GM19328 (cell line): ENCODE measurements around the gene NCKAP5.

Experiments used
- ATAC-seq: cut with Tn5 transposase; IDR thresholded peaks from one replicate; pipeline ENCODE4 v1.9.1; 2021; ENCODE audit warnings: mild to moderate bottlenecking, moderate library complexity; ENCODE audit not compliant: unreplicated experiment

The NCKAP5 gene

GRCh38 chr2:132790207-132790785 lies 778.0 kb downstream of the NCKAP5 start:
- no peak for ATAC-seq

- ATAC-seq, result no peak
Measured at GRCh38 chr2:132789066-132789465, 779.2 kb downstream of the NCKAP5 start.

GRCh38 chr2:132788310-132788838 lies 779.9 kb downstream of the NCKAP5 start:
- ATAC-seq, result no peak

GRCh38 chr2:132783883-132784282 lies 784.4 kb downstream of the NCKAP5 start:
- no peak for ATAC-seq

- no peak for ATAC-seq
Measured at GRCh38 chr2:132782176-132782783, 786.0 kb downstream of the NCKAP5 start.

DNA sequence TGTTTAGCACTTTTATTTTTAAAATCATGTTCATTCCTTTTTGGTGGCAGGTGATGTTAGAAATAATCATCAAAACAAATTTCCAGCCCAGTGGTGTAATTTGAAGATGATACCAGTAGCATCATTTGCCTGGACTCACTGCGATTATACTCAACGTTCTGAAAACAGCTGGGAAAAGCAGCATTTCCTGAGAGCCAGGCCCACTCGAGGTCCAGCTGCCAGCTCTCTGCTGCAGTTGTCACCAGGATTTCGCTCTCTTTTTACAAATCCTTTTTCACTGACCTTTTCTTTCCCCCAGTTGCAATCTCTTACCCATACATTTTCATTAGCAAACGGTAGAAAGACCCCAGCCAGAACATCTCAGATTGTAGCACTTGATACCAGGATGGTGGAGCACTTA lies 787.6 kb downstream of the NCKAP5 start:
- ATAC-seq, result no peak

DNA sequence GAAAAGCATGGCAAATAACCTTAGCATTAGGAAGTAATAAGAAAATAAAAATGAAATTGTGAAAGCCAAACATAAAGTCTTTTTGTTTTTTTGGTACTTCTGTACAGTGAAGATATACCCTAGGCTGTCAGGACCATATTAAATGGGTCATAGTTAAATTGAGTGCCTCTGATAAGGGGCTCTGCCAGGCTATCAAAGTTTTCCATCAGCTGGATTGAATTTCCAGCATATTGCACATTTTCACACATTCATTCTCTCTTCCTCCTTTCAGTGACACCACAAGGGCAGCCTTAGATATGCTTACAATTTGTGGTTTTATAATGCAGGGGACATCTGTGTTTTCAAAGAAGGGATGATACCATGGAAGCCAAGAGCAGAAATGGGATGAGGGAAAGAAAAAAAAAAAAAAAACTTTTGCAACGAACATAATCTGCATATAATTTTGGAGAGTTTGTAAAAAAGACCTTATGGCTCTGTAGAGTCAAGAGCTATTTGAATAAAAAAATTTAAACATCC lies 789.0 kb downstream of the NCKAP5 start:
- ATAC-seq, result no peak

DNA sequence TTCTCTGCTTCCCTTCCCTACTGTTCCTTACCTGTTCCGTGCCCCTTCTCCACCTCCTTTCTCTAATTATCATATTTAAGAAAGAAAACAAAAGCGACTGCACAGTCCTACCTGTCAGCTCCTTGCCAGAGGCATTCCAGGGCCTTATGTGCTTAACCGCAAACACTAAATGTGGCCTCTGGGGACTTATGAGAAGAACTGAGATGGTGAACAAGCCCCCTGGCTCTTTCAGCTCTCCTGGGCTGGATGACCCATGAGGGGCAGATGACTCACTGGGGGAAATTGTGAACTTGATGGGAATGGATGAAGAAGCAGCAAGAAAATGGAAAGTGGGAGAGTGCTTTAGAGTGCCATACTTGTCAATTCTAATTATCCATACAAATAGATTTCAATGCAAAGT lies 792.0 kb downstream of the NCKAP5 start:
- no peak for ATAC-seq

- ATAC-seq, result no peak
Measured at GRCh38 chr2:132774189-132774588, 794.1 kb downstream of the NCKAP5 start.

- no peak for ATAC-seq
Measured at GRCh38 chr2:132773331-132773730, 794.9 kb downstream of the NCKAP5 start.

- ATAC-seq, result no peak
Measured at GRCh38 chr2:132772340-132772739, 795.9 kb downstream of the NCKAP5 start.

- no peak for ATAC-seq
Measured at GRCh38 chr2:132766573-132766972, 801.7 kb downstream of the NCKAP5 start.

- no peak for ATAC-seq
Measured at GRCh38 chr2:132761437-132761836, 806.8 kb downstream of the NCKAP5 start.

GRCh38 chr2:132760971-132761370 lies 807.3 kb downstream of the NCKAP5 start:
- ATAC-seq, result no peak

- no peak for ATAC-seq
Measured at GRCh38 chr2:132760405-132760804, 807.9 kb downstream of the NCKAP5 start.

- ATAC-seq, result no peak
Measured at GRCh38 chr2:132758995-132759394, 809.3 kb downstream of the NCKAP5 start.

DNA sequence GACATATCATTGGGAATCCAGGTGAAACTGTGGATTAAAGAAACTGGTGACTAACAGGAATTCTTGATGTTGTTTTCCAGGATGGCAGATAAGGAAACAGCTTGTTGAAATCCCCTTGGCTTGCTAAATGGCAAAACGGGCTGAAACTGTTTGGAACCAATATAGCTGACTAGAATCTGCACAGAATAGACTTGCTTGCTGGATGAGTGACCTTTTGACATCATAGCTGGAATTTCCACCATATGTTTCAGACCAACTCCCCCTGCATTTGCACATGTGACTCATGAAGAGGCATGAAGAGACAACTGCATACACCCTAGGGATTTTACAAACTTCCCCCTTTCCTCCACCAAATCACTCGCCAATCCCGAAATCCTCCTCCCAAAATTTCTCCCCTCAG lies 810.6 kb downstream of the NCKAP5 start:
- ATAC-seq, result no peak

DNA sequence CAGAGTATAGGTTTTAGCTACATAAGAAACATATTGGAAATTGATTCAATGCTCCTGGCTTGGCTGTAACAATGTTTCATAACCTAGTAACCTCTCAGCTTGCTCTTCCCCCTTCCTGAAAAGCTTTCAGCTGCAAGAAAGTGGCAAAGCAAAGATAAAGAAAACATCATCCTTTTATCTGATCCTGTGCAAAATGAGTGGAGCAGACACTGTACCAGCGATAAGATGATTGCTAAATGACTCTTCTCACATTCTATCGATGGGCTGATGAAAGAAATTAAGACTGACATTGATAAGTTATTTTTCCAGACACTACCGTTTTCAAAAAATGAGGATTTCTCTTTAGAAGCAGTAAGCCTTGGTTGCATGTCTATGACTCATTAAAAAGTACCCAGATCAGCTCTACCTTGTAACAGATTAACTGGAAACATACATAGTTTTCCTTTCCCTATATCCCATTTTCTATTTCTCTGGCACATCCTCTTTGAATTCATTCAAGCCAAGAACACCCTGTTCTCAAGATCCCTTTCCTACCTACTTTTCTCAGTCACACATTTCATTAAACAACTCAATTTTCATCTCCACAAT lies 811.2 kb downstream of the NCKAP5 start:
- ATAC-seq, result no peak

GRCh38 chr2:132754867-132755472 lies 813.3 kb downstream of the NCKAP5 start:
- ATAC-seq, result no peak

GRCh38 chr2:132754392-132754791 lies 813.9 kb downstream of the NCKAP5 start:
- ATAC-seq, result no peak

- ATAC-seq, result no peak
Measured at GRCh38 chr2:132752421-132753206, 815.6 kb downstream of the NCKAP5 start.
